Hematopoietic multipotent progenitor cell (in vitro differentiated cells): Measurements from ENCODE around the gene ATXN7L1. TPM values are rescaled to one million over a fixed set of nuclear protein-coding genes. Genes with fewer than 3 reads are reported as not detected.

Experiments used
- total RNA-seq: library from RNA; depleted of rRNA; stranded (reverse); fragments of >200 nt; gene quantifications from one replicate; pipeline ENCODE4 v1.2.3, GENCODE V29; 2012

ATXN7L1 gene
- total RNA-seq, 1 donor = 7.8 TPM

Other genes starting within 250 kb of the ATXN7L1 start
- gene CDHR3, start 86.7 kb upstream of the ATXN7L1 start, total RNA-seq = not detected
- gene SYPL1, start 235.7 kb upstream of the ATXN7L1 start, total RNA-seq = 96.7 TPM